Fibroblast of skin of right quadriceps (primary cell): ENCODE measurements around the gene PSMA8.
"Not testable (repeated sequence)": the region's sequence is repeated elsewhere in the genome, so short reads cannot be mapped to it uniquely, and the experiment has no call there.

ENCODE experiments used
- DNase-seq: peaks from one replicate; pipeline ENCODE4 v3.0.0-alpha.2; 2013

Gene PSMA8

DNA sequence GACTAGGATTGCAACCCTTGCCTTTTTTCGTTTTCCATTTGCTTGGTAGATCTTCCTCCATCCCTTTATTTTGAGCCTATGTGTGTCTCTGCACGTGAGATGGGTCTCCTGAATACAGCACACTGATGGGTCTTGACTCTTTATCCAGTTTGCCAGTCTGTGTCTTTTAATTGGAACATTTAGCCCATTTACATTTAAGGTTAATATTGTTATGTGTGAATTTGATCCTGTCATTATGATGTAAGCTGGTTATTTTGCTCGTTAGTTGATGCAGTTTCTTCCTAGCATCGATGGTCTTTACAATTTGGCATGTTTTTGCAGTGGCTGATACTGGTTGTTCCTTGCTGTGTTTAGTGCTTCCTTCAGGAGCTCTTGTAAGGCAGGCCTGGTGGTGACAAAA lies 108.7 kb downstream of the PSMA8 start:
- not testable (repeated sequence) for DNase-seq
